MV-4-11 (cell line): ENCODE data around the gene TRPM3.
A peak's percentile ranks its signal among the peaks of the same experiment; 100 is the strongest.

Experiments used
- DNase-seq: peaks from one replicate; lab custom pipeline; 2025; lab: John Stamatoyannopoulos, UW

The TRPM3 gene

DNA sequence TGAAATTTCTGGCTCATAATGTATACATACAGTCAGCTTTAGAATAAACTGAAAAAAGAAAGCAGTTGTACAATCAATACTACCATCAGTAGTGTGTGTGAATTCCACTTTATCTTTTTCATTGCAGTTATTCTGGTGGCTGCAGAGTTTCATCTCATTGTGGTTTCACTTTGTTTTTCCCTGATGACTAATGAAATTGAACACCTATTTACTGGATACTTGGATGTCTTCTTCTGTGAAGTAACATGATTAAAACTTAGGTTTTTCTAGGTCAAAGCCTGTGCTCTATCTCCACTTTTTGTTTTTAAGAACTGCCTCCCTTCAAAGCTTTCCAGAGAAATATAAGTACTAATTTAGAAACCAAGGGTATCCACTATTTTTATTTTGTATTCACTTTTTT is 174.3 kb downstream of the TRPM3 start:
- no peak for DNase-seq

DNA sequence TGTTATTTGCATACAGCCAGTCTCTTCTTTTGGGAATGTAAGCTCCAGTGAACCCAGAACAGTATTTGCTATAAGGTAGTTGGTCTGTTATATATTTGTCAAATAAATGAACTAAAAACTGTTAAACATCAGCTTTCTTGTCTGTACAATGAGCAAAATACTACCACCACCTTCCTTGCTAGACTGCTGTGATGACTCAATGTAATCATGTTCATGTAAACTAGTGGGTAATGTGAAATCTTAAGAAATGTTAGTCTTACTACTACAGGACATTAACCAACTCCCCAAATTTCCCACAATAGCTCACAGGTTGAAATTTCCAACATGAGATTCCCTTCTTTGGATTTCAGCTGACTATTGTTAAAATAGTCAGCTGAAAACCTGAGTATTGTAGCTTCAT is 176.1 kb downstream of the TRPM3 start:
- no peak for DNase-seq

DNA sequence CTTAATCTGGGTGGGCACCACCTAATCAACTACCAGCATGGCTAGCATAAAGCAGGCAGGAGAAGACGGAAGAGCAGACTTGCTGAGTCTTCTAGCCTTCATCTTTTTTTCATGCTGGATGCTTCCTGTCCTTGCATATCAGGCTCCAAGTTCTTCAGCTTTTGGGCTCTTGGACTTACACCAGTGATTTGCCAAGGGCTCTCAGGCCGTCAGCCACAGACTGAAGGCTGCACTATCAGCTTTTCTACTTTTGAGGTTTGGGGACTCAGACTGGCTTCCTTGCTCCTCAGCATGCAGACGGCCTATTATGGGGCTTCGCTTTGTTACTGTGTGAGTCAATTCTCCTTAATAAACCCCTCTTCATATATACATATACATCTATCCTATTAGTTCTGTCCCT is 180.2 kb downstream of the TRPM3 start:
- no peak for DNase-seq

GRCh38 chr9:70940605-70941004 is 180.8 kb downstream of the TRPM3 start:
- no peak for DNase-seq

DNA sequence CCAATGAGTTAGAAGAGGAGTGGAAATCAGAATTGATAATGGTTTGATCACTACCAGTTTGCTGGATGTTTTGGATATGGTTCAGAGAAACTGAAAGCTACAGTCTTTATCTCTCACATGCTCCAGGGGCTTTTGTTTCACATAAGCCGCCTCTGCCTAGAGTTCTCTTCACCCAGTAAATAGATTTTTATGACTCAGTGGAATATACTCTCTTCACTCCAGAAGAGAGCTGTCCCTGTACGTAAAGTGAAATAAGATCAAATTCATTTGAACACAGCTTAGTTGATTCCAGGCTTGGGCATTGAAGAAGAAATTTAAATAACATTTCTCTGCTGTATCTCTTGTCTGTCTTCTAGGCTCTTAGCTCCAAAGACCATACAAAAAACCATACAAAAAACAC is 184.9 kb downstream of the TRPM3 start:
- DNase-seq: no peak

DNA sequence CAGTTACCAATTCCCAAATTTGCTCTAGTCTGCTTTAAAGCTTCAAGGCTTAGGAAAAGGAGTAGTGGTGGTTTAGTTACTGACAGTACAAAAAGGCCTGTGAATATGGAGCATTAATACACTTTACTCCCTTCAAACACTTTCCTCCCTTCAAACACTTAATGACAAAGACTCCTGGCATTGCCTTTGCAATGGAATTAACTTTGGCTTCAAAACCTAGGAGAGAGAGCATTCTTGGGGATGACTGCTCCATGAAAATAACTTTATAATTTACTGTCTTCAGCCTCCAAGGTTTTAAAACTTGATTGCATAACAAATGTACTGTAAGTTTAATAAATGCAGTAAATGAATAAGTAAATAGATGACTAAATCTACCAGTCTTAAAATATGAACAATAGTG is 185.6 kb downstream of the TRPM3 start:
- no peak for DNase-seq

GRCh38 chr9:70934642-70935041 is 186.8 kb downstream of the TRPM3 start:
- no peak for DNase-seq

- no peak for DNase-seq
Observed at GRCh38 chr9:70933321-70933720, 188.1 kb downstream of the TRPM3 start.

GRCh38 chr9:70932097-70932496 is 189.3 kb downstream of the TRPM3 start:
- DNase-seq: no peak

GRCh38 chr9:70927530-70927929 is 193.9 kb downstream of the TRPM3 start:
- DNase-seq: no peak

DNA sequence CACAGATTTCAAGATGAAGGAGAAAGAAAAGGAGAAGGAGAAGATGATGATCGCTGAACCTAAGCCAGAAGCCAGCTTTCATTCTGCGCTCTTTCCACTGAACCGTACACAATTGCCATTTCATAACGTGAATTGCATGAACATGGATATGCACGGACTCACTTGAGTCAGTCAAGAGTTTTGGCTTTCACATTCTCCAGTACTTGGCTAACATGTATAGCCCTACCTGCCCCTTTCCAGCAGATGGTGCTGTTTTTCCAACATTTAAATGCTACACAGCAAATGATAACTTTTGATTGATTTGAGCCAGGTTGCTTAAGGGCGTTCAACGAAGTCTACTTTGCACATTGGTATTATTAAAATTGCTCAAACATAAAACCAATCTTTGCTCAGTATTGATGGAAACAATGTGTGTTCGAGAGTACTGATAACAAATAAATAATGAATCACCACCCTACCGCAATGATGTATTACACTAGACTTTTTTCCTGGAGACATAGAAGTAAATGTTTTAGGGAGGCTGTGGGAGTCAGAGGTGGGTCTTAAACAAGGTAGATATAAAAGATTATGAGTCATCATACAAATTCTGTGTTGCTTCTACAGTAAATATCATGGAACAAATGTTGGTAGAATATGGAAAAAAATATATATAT is 196.4 kb downstream of the TRPM3 start:
- peak; percentile 32 for DNase-seq

DNA sequence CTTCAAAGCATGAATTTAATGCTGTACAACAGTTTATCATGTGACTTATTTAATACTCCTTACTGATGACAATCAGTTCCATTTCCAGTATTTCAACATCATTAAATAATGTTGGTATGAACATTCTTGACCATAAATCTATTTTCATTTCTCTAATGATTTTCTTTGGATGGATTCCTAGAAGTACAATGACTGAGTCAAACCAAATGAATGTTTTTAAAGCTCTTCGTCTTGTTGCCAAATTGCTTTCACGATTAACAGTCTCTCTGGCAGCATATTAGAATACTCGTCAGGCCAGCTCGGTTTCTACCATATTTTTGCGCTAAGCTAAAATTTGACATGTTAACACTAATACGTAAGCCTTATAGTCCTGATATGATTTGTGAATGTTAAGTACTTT is 197.0 kb downstream of the TRPM3 start:
- no peak for DNase-seq

DNA sequence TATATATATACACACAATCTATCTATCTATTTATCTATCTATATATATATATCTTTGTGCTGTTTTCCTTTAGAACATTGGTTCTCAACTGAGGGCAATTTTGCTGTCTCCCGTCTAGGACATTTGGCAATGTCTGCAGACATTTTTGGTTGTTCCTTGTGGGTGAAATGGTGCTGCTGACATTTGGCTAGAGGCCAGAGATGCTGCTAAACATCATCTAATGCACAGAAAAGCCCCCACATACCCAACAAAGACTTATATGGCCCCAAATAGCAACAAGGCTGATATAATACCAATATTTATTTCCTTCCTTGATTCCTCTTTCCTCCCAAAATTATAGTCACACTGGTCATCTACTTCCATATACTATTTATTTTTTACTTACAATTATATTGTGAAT is 197.5 kb downstream of the TRPM3 start:
- DNase-seq: no peak

DNA sequence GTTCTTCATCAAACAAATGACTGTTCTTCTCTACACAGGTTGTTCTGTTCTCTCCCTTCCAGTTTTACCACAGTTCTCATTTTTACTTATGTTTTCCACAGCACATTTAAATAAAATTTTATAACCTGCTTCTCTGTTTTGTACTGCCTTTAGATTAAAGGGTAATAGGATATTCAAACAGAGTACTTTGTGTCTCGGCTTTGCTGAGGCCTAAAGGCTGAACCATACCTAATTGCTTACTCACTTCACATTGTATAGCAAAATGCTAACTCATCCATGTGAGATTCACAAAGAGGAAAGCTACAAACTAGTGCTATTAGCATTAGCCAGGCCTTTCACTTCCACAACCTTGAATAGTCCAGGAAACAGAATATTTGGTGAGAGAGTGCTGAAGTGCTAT is 200.3 kb downstream of the TRPM3 start:
- no peak for DNase-seq

- DNase-seq: no peak
Observed at GRCh38 chr9:70917277-70917676, 204.1 kb downstream of the TRPM3 start.

DNA sequence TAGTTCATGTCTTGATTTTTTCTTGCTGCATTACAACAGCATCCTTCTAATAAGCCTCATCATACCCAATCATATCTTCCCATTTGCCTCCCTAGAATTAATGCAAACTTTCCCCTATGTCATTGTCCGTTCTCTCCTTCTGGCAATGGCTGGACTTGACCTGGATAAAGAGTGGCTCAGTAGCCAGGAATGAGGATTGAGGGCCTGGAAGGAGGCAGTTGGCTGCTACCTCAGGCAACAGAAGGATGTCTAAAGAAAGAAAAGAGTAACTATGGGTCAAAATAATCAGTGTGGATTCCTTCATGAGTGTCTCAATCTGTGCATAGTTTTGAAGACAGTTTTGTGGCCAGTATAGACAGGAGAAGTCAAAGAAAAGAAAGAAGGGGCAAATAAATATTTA is 209.6 kb downstream of the TRPM3 start:
- no peak for DNase-seq

DNA sequence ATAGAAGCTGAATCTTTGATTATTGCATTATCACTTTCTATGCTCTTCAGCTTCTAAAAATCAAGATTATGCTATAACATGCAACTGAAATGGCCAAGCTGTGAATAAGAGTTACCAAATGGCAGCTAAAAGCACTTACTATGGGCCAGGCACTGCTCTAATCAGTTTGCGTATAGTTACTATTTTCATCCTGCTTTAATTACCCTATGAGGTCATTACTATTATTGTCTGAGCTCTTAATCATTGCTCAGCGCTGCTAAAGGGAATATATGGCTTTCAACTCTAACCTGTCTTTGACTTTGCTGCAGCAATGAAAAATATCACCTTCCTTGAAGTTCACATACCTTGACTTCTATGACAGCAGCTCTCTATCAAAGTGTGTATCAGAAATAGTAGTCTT is 210.8 kb downstream of the TRPM3 start:
- no peak for DNase-seq

GRCh38 chr9:70902692-70903131 is 218.7 kb downstream of the TRPM3 start:
- DNase-seq: no peak

DNA sequence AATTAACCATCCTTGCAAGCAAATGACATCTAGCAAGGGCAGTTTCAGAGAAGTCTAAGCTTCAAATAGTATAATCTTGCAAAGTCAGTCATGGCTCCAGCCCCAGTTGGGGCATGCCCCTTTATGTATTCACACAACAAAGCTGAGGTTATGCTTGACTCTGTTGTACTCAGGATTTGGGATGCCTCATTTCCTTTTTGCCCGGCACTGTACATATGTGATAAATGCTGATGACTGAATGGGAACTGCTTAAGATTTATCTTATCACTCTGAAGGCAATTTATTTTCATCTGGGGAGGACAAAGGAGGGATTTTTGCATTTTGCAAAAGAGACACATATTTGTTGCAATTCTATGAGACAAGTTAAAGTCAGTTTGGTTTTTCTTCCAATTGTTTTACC is 219.2 kb downstream of the TRPM3 start:
- no peak for DNase-seq

DNA sequence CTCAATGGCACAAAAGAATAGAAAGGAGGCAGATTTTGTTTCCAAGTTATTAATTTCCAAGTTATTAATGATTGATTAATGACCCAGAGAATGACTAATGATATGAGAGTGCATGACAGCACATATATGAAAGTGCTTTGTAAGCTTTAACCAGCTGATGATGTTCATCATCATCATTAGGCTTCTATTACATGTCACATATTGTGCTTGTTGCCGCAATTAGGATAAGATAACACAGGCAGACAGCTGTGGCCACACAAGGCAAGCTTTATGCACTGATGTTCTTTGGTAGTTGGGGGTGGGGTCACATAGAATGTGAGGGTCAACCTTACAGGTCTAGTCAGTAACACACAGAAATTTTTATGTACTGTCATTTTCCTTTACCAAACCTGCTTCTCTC is 219.7 kb downstream of the TRPM3 start:
- DNase-seq: no peak

- DNase-seq: no peak
Observed at GRCh38 chr9:70901013-70901412, 220.4 kb downstream of the TRPM3 start.

- DNase-seq: no peak
Observed at GRCh38 chr9:70893580-70894122, 227.8 kb downstream of the TRPM3 start.

GRCh38 chr9:70888471-70888870 is 232.9 kb downstream of the TRPM3 start:
- DNase-seq: no peak

DNA sequence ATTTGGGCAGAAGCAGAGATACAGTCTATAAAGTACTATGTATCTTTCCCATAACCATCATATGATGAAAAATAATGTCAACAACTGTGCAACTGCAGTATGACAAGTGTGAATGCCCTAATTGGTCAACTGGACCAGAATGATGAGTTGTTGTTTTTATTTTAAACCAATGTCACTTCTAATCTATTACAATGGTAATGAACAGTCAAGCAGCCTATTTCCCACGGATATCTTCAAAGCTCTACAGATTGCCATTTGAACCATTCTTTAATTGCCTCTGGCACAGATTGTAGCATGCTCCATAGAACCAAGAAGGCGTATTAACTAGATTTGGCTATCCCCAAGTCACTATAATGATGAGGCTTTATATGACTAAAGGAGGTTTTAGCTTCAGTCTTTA is 233.6 kb downstream of the TRPM3 start:
- no peak for DNase-seq
